Activated T-cell treated with anti-CD3 and anti-CD28 coated beads, Interleukin-2, amount 50 U/mL, for 24 hours (primary cell): ENCODE data around the gene CDK18.
A peak's percentile ranks its signal among the peaks of the same experiment; 100 is the strongest.

Experiments used
- DNase-seq: peaks from one replicate; pipeline ENCODE4 v3.0.0-alpha.2; 2020
- H3K27ac Mint-ChIP-seq: 2 replicates; pipeline ENCODE4 v1.8.0; 2020; ENCODE audit warnings: mild to moderate bottlenecking, mixed read lengths
- H3K27me3 Mint-ChIP-seq: 2 replicates; pipeline ENCODE4 v1.8.0; 2020; ENCODE audit warnings: mixed read lengths
- H3K36me3 Mint-ChIP-seq: 2 replicates; pipeline ENCODE4 v1.8.0; 2020; ENCODE audit warnings: low read depth, mixed read lengths
- H3K4me1 Mint-ChIP-seq: 2 replicates; pipeline ENCODE4 v1.8.0; 2020; ENCODE audit warnings: low read depth, mixed read lengths
- H3K4me3 Mint-ChIP-seq: 2 replicates; pipeline ENCODE4 v1.8.0; 2020; ENCODE audit warnings: mild to moderate bottlenecking, moderate library complexity, mixed read lengths
- H3K9me3 Mint-ChIP-seq: 2 replicates; pipeline ENCODE4 v1.8.0; 2020; ENCODE audit warnings: mixed read lengths

CDK18 gene

GRCh38 chr1:205568469-205569361 is 64.2 kb downstream of the CDK18 start:
- Mint-ChIP-seq H3K9me3 (no peaks in the 10 kb centered on the region), H3K4me1 (peaks cover 3% of the 10 kb centered on the region), H3K27me3 (peaks cover 72% of the 10 kb centered on the region), H3K27ac (no peak overlapping the region), H3K36me3 (no peaks in the 10 kb centered on the region), H3K4me3 (peak overlapping the region; percentile 51)
- DNase-seq = no peak

GRCh38 chr1:205569411-205570172 is 65.1 kb downstream of the CDK18 start:
- H3K27me3 Mint-ChIP-seq = peaks cover 66% of the 10 kb centered on the region
- H3K27ac Mint-ChIP-seq = no peak overlapping the region
- DNase-seq = no peak
- H3K9me3 Mint-ChIP-seq = no peaks in the 10 kb centered on the region
- no peaks in the 10 kb centered on the region for H3K36me3 Mint-ChIP-seq
- H3K4me1 Mint-ChIP-seq = peaks cover 3% of the 10 kb centered on the region
- H3K4me3 Mint-ChIP-seq = peak overlapping the region; percentile 6

- no peak for DNase-seq
- Mint-ChIP-seq H3K27me3 (peaks cover 64% of the 10 kb centered on the region), H3K4me3 (no peak overlapping the region)
Observed at GRCh38 chr1:205570173-205570501, 65.7 kb downstream of the CDK18 start.

GRCh38 chr1:205570796-205571537 is 66.5 kb downstream of the CDK18 start:
- H3K4me3 Mint-ChIP-seq = no peak overlapping the region
- no peaks in the 10 kb centered on the region for H3K36me3 Mint-ChIP-seq
- peaks cover 62% of the 10 kb centered on the region for H3K27me3 Mint-ChIP-seq
- H3K4me1 Mint-ChIP-seq = peaks cover 3% of the 10 kb centered on the region
- no peaks in the 10 kb centered on the region for H3K9me3 Mint-ChIP-seq
- no peak for DNase-seq
- H3K27ac Mint-ChIP-seq = no peak overlapping the region

More at GRCh38 chr1:205570173-205570501, 65.7 kb downstream of the CDK18 start:
- H3K36me3 Mint-ChIP-seq = no peaks in the 10 kb centered on the region
- H3K9me3 Mint-ChIP-seq = no peaks in the 10 kb centered on the region
- no peak overlapping the region for H3K27ac Mint-ChIP-seq
- H3K4me1 Mint-ChIP-seq = peaks cover 3% of the 10 kb centered on the region

GRCh38 chr1:205571747-205572146 is 67.3 kb downstream of the CDK18 start:
- no peak for DNase-seq
- Mint-ChIP-seq H3K9me3 (no peaks in the 10 kb centered on the region), H3K4me3 (no peak overlapping the region), H3K4me1 (peaks cover 3% of the 10 kb centered on the region), H3K36me3 (no peaks in the 10 kb centered on the region), H3K27ac (no peak overlapping the region), H3K27me3 (peaks cover 57% of the 10 kb centered on the region)

- H3K4me1 Mint-ChIP-seq = peaks cover 3% of the 10 kb centered on the region
- H3K36me3 Mint-ChIP-seq = no peaks in the 10 kb centered on the region
- H3K27me3 Mint-ChIP-seq = peaks cover 55% of the 10 kb centered on the region
- H3K4me3 Mint-ChIP-seq = no peak overlapping the region
- DNase-seq = no peak
- no peaks in the 10 kb centered on the region for H3K9me3 Mint-ChIP-seq
- H3K27ac Mint-ChIP-seq = no peak overlapping the region
Observed at GRCh38 chr1:205572421-205572820, 68.0 kb downstream of the CDK18 start.

- H3K4me1 Mint-ChIP-seq = no peaks in the 10 kb centered on the region
- H3K9me3 Mint-ChIP-seq = no peaks in the 10 kb centered on the region
- H3K27ac Mint-ChIP-seq = no peak overlapping the region
- H3K4me3 Mint-ChIP-seq = no peak overlapping the region
- H3K27me3 Mint-ChIP-seq = peaks cover 40% of the 10 kb centered on the region
- DNase-seq = no peak
- no peaks in the 10 kb centered on the region for H3K36me3 Mint-ChIP-seq
Observed at GRCh38 chr1:205575294-205575885, 70.9 kb downstream of the CDK18 start.

- Mint-ChIP-seq H3K27me3 (peaks cover 34% of the 10 kb centered on the region), H3K9me3 (no peaks in the 10 kb centered on the region), H3K4me1 (no peaks in the 10 kb centered on the region), H3K27ac (no peak overlapping the region), H3K36me3 (no peaks in the 10 kb centered on the region), H3K4me3 (no peak overlapping the region)
- no peak for DNase-seq
Observed at GRCh38 chr1:205576011-205576410, 71.5 kb downstream of the CDK18 start.

GRCh38 chr1:205576805-205577761 is 72.6 kb downstream of the CDK18 start:
- DNase-seq = no peak
- no peaks in the 10 kb centered on the region for H3K36me3 Mint-ChIP-seq
- peaks cover 23% of the 10 kb centered on the region for H3K27me3 Mint-ChIP-seq
- no peak overlapping the region for H3K4me3 Mint-ChIP-seq
- no peak overlapping the region for H3K27ac Mint-ChIP-seq
- H3K4me1 Mint-ChIP-seq = peaks cover 2% of the 10 kb centered on the region
- H3K9me3 Mint-ChIP-seq = no peaks in the 10 kb centered on the region

- H3K27me3 Mint-ChIP-seq = peaks cover 14% of the 10 kb centered on the region
- H3K36me3 Mint-ChIP-seq = no peaks in the 10 kb centered on the region
- H3K27ac Mint-ChIP-seq = no peak overlapping the region
- H3K9me3 Mint-ChIP-seq = no peaks in the 10 kb centered on the region
- DNase-seq = no peak
- H3K4me1 Mint-ChIP-seq = peaks cover 6% of the 10 kb centered on the region
- no peak overlapping the region for H3K4me3 Mint-ChIP-seq
Observed at GRCh38 chr1:205577874-205578658, 73.6 kb downstream of the CDK18 start.

- Mint-ChIP-seq H3K27me3 (peaks cover 13% of the 10 kb centered on the region), H3K4me1 (peaks cover 6% of the 10 kb centered on the region), H3K4me3 (no peak overlapping the region), H3K27ac (no peak overlapping the region), H3K9me3 (no peaks in the 10 kb centered on the region), H3K36me3 (no peaks in the 10 kb centered on the region)
- no peak for DNase-seq
Observed at GRCh38 chr1:205578780-205579571, 74.5 kb downstream of the CDK18 start.

- Mint-ChIP-seq H3K36me3 (no peaks in the 10 kb centered on the region), H3K4me1 (peaks cover 6% of the 10 kb centered on the region), H3K9me3 (no peaks in the 10 kb centered on the region), H3K27ac (no peak overlapping the region), H3K4me3 (no peak overlapping the region), H3K27me3 (peaks cover 13% of the 10 kb centered on the region)
- no peak for DNase-seq
Observed at GRCh38 chr1:205579711-205580110, 75.2 kb downstream of the CDK18 start.
